D721Med (cell line): ENCODE measurements around the gene MYMK.

Experiments
- DNase-seq: peaks from one replicate; pipeline ENCODE4 v3.0.0; 2011; ENCODE audit warnings: low spot score; ENCODE audit not compliant: insufficient read length
- FAIRE-seq: peaks from 2 replicates; lab custom pipeline; 2011; peaks lifted over from hg19 to GRCh38; lab: Jason Lieb, UNC
- CTCF ChIP-seq: IDR thresholded peaks from 2 replicates; pipeline ENCODE4 v1.5.1; 2012; ENCODE audit warnings: mild to moderate bottlenecking, control low read depth; ENCODE audit not compliant: insufficient read depth; ENCODE audit errors: missing control alignments

The MYMK gene

GRCh38 chr9:133489253-133490190 lies 35.2 kb downstream of the MYMK start:
- TF ChIP-seq CTCF: no peak
- FAIRE-seq (no peak), DNase-seq (no peak)

- no peak for DNase-seq
- TF ChIP-seq CTCF: no peak
- FAIRE-seq: no peak
Observed at GRCh38 chr9:133488686-133489252, 36.0 kb downstream of the MYMK start.

GRCh38 chr9:133487331-133487725 lies 37.4 kb downstream of the MYMK start:
- FAIRE-seq: no peak
- no peak for DNase-seq
- TF ChIP-seq CTCF: no peak

GRCh38 chr9:133485531-133486260 lies 39.1 kb downstream of the MYMK start:
- no peak for TF ChIP-seq CTCF

GRCh38 chr9:133484671-133485437 lies 39.9 kb downstream of the MYMK start:
- TF ChIP-seq CTCF: no peak
- no peak for FAIRE-seq
- DNase-seq: no peak

More at GRCh38 chr9:133485531-133486260, 39.1 kb downstream of the MYMK start:
- no peak for DNase-seq
- no peak for FAIRE-seq

GRCh38 chr9:133483611-133484010 lies 41.1 kb downstream of the MYMK start:
- no peak for TF ChIP-seq CTCF
- DNase-seq (no peak), FAIRE-seq (no peak)
